ENCODE results near the gene OTOP2. TPM values are rescaled to one million over a fixed set of nuclear protein-coding genes. Genes with fewer than 3 reads are reported as not detected.

OTOP2 gene
- total RNA-seq, 1 donor = not detected

- Histone ChIP-seq H3K4me1 (ENCODE audit: insufficient read depth, low read length) (no peaks in the 10 kb centered on the region), H3K4me3 (ENCODE audit: low read length) (no peak overlapping the region), H3K9me3 (ENCODE audit: low read depth, low read length) (no peaks in the 10 kb centered on the region), H3K27me3 (ENCODE audit: insufficient read depth, low read length) (peaks cover 19% of the 10 kb centered on the region)
Measured at GRCh38 chr17:74930535-74931036, 6.5 kb downstream of the OTOP2 start.

DNA sequence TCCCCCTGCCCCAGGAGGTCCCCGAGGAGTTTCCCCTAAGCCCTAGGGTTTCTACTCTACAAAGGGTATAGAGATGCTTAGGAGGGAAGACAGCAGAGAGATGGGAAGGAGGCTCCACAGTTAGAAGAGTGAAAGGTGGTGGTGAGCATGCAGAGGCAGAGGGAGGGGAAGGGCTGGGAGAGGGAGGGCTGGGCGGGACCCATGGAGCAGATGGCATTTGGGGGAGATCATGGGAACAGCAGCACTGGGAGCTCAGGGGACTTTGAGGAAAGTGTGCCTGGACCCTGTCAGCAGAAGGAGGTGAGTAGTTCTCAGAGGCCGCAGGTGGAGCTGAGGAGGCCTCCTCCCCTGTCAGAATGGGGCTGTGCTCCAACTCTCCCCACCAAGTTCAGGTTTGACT lies 11.0 kb downstream of the OTOP2 start:
- H3K4me1 ChIP-seq (ENCODE audit: insufficient read depth, low read length) = no peaks in the 10 kb centered on the region
- no peaks in the 10 kb centered on the region for H3K9me3 ChIP-seq (ENCODE audit: low read depth, low read length)
- no peak overlapping the region for H3K4me3 ChIP-seq (ENCODE audit: low read length)
- peaks cover 44% of the 10 kb centered on the region for H3K27me3 ChIP-seq (ENCODE audit: insufficient read depth, low read length)

- peaks cover 44% of the 10 kb centered on the region for H3K27me3 ChIP-seq (ENCODE audit: insufficient read depth, low read length)
- H3K4me3 ChIP-seq (ENCODE audit: low read length) = no peak within 1 kb of the TSS
- no peaks in the 10 kb centered on the region for H3K9me3 ChIP-seq (ENCODE audit: low read depth, low read length)
- no peaks in the 10 kb centered on the region for H3K4me1 ChIP-seq (ENCODE audit: insufficient read depth, low read length)
Measured at GRCh38 chr17:74935585-74936469, 11.8 kb downstream of the OTOP2 start, which contains the start of gene OTOP3. OTOP3 (plus strand) TSS chr17:74935898; CDS start chr17:74935922, 24 bp downstream.

- H3K4me3 ChIP-seq (ENCODE audit: low read length) = no peak overlapping the region
- peaks cover 44% of the 10 kb centered on the region for H3K27me3 ChIP-seq (ENCODE audit: insufficient read depth, low read length)
- H3K4me1 ChIP-seq (ENCODE audit: insufficient read depth, low read length) = no peaks in the 10 kb centered on the region
- no peaks in the 10 kb centered on the region for H3K9me3 ChIP-seq (ENCODE audit: low read depth, low read length)
Measured at GRCh38 chr17:74936470-74936799, 12.4 kb downstream of the OTOP2 start.

DNA sequence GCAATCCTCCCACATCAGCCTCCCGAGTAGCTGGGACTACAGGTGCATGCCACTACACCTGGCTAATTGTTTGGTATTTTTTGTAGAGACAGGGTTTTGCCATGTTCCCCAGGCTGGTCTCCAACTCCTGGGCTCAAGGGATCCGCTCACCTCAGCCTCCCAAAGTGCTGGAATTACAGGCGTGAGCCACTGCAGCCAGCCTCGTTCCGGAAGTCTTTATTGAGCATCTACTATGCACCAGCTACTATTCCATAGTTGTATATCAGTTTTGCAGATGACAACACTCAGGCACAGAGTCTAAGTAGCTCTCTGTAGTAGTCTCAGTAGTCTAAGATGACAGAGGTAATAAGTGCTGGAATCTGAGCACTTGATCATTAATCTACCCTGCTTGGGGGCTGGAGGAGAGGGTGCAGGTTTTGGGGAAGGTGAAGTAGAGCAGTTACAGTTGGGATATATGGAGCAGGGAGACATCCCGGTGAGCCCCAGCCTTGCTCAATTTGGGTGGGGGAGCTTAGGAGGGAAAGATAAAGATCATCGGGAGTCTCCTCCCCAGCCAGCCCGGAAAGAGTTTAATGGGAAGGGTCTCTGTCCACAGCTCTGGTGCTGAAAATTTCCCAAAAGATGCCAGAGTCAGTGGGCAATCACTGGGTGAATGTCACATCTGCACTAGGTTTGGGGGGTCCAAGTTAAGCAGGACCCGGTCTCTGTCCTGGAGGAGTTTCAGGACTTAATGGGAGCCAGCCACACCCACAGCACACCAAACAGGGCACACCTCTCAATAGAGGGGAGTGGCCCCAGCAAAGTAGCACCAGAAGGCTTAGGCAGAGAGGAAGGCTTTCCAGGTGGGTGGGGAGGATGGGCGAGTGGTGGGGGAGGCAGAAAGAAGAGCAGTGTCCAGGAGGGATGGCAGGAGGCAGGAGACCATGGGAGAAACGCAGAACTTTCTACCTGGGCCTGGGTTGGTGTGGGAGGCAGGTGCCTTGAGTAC lies 13.3 kb downstream of the OTOP2 start:
- no peaks in the 10 kb centered on the region for H3K9me3 ChIP-seq (ENCODE audit: low read depth, low read length)
- H3K4me1 ChIP-seq (ENCODE audit: insufficient read depth, low read length) = no peaks in the 10 kb centered on the region
- peaks cover 44% of the 10 kb centered on the region for H3K27me3 ChIP-seq (ENCODE audit: insufficient read depth, low read length)

GRCh38 chr17:74938194-74938950 lies 14.3 kb downstream of the OTOP2 start:
- Histone ChIP-seq H3K4me3 (ENCODE audit: low read length) (no peak overlapping the region), H3K4me1 (ENCODE audit: insufficient read depth, low read length) (no peaks in the 10 kb centered on the region), H3K27me3 (ENCODE audit: insufficient read depth, low read length) (peaks cover 44% of the 10 kb centered on the region), H3K9me3 (ENCODE audit: low read depth, low read length) (no peaks in the 10 kb centered on the region)

More for the DNA sequence above, 13.3 kb downstream of the OTOP2 start:
- no peak overlapping the region for H3K4me3 ChIP-seq (ENCODE audit: low read length)

GRCh38 chr17:74939534-74939933 lies 15.5 kb downstream of the OTOP2 start:
- Histone ChIP-seq H3K4me1 (ENCODE audit: insufficient read depth, low read length) (no peaks in the 10 kb centered on the region), H3K27me3 (ENCODE audit: insufficient read depth, low read length) (peaks cover 40% of the 10 kb centered on the region), H3K4me3 (ENCODE audit: low read length) (no peak overlapping the region), H3K9me3 (ENCODE audit: low read depth, low read length) (no peaks in the 10 kb centered on the region)

DNA sequence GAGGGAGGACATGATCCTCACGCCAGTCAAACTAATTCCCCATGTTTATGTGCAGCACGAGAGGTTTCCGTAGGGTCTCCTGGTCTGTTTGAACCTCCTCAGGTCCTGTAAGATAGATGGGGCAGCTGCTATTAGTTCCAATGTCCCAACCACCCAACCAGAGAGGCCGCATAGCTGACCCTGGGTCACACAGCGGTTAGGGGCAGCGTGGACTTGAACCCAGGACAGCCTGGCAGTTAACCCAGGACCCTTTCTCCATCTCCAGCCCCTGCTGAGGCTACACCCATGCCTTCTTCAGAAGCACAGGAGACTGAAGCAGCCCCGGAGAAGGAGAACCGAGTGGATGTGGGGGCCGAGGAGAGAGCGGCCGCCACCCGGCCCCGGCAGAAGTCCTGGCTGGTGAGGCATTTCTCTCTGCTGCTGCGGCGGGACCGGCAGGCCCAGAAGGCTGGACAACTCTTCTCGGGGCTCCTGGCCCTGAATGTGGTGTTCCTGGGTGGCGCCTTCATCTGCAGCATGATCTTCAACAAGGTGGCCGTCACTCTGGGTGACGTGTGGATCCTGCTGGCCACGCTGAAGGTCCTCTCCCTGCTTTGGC lies 17.2 kb downstream of the OTOP2 start:
- peaks cover 29% of the 10 kb centered on the region for H3K27me3 ChIP-seq (ENCODE audit: insufficient read depth, low read length)
- no peak overlapping the region for H3K4me3 ChIP-seq (ENCODE audit: low read length)
- no peaks in the 10 kb centered on the region for H3K9me3 ChIP-seq (ENCODE audit: low read depth, low read length)
- no peaks in the 10 kb centered on the region for H3K4me1 ChIP-seq (ENCODE audit: insufficient read depth, low read length)

DNA sequence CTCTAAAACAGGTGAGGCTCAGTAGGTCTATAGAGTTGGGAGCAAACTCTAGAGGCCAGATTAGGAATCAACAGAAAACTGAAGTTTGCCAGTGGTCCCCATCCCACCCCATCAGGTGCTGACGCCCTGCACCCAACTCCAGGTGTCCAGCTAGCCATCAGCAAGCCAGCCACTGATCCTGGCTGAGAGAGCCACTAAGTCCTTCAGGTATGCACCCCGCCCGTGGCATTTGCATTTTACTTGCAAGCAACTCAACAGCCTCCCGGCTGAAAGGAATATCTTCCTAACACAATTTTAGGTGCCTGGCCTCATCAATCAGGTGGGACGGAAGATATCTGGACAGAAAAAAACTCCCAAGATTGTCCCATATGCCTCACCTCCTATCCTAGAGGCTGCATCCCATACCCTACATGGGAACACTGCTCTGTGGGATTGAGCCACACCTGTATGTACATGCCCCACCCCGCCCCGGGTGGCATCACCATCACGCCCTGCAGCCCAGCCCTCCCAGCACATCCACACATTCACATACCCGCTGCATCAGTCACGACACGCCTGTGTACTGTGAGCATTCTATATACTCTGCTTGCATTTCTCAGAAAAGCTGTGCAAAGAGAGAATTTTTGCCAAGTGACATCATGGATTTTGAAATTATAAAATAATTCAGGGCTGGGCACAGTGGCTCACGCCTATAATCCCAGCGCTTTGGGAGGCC lies 19.9 kb downstream of the OTOP2 start:
- Histone ChIP-seq H3K9me3 (ENCODE audit: low read depth, low read length) (no peaks in the 10 kb centered on the region), H3K4me1 (ENCODE audit: insufficient read depth, low read length) (no peaks in the 10 kb centered on the region), H3K4me3 (ENCODE audit: low read length) (no peak overlapping the region), H3K27me3 (ENCODE audit: insufficient read depth, low read length) (peaks cover 4% of the 10 kb centered on the region)

DNA sequence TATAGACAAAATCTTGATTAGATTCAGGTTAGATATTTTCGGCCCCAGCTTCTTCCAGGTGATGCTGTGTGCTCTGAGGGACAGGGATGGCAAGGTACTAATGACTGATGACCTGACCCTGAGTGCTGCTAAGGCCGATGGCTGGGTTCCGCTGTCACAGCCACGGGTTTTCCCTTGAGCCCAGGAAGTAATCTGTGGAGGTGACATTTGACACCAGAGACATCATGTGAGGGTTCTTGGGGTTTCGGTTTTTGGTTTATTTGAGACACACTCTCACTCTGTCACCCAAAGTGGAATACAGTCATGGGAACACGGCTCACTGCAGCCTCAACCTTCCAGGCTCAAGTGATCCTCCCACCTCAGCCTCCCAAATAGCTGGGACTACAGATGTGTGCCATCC lies 21.5 kb downstream of the OTOP2 start:
- Histone ChIP-seq H3K4me3 (ENCODE audit: low read length) (no peak overlapping the region), H3K4me1 (ENCODE audit: insufficient read depth, low read length) (no peaks in the 10 kb centered on the region), H3K27me3 (ENCODE audit: insufficient read depth, low read length) (no peaks in the 10 kb centered on the region), H3K9me3 (ENCODE audit: low read depth, low read length) (no peaks in the 10 kb centered on the region)

- Histone ChIP-seq H3K4me1 (ENCODE audit: insufficient read depth, low read length) (no peaks in the 10 kb centered on the region), H3K27me3 (ENCODE audit: insufficient read depth, low read length) (no peaks in the 10 kb centered on the region), H3K4me3 (ENCODE audit: low read length) (no peak overlapping the region), H3K9me3 (ENCODE audit: low read depth, low read length) (no peaks in the 10 kb centered on the region)
Measured at GRCh38 chr17:74946641-74947040, 22.6 kb downstream of the OTOP2 start.

DNA sequence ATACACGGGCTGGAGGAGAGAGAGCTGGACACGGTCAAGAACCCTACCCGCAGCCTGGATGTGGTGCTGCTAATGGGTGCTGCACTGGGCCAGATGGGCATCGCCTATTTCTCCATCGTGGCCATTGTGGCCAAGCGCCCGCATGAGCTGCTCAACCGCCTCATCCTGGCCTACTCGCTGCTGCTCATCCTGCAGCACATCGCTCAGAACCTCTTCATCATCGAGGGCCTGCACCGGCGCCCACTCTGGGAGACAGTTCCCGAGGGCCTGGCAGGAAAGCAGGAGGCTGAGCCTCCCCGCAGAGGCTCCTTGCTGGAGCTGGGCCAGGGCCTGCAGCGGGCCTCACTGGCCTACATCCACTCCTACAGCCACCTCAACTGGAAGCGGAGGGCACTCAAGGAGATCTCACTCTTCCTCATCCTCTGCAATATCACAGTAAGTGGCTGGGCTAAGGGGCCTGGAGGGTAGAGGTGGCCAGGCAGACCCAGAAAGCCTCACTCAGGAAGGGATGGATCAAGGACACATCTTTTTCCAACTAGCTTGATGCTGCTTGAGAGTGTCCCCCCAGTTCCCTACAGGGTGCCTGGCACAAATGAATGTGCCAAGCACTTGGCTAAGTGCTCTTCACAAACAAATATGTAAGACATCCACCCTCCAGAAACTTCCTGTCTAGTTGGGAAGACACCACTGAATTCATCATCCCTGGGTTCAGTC lies 23.1 kb downstream of the OTOP2 start:
- Histone ChIP-seq H3K4me1 (ENCODE audit: insufficient read depth, low read length) (no peaks in the 10 kb centered on the region), H3K9me3 (ENCODE audit: low read depth, low read length) (no peaks in the 10 kb centered on the region)

GRCh38 chr17:74949455-74950115 lies 25.5 kb downstream of the OTOP2 start:
- no peaks in the 10 kb centered on the region for H3K4me1 ChIP-seq (ENCODE audit: insufficient read depth, low read length)
- no peaks in the 10 kb centered on the region for H3K9me3 ChIP-seq (ENCODE audit: low read depth, low read length)
- H3K4me3 ChIP-seq (ENCODE audit: low read length) = no peak overlapping the region
- no peaks in the 10 kb centered on the region for H3K27me3 ChIP-seq (ENCODE audit: insufficient read depth, low read length)

More for the DNA sequence above, 23.1 kb downstream of the OTOP2 start:
- Histone ChIP-seq H3K4me3 (ENCODE audit: low read length) (no peak overlapping the region), H3K27me3 (ENCODE audit: insufficient read depth, low read length) (no peaks in the 10 kb centered on the region)
